HG03378 (cell line): ENCODE results near the gene ARHGEF25.
A peak's percentile ranks its signal among the peaks of the same experiment; 100 is the strongest.
"Not testable (repeated sequence)": the region's sequence is repeated elsewhere in the genome, so short reads cannot be mapped to it uniquely, and the experiment has no call there.

Source experiments
- ATAC-seq: cut with Tn5 transposase; IDR thresholded peaks from one replicate; pipeline ENCODE4 v1.9.1; 2021; ENCODE audit warnings: mild to moderate bottlenecking, moderate library complexity; ENCODE audit not compliant: unreplicated experiment

ARHGEF25 gene

GRCh38 chr12:57584690-57585089 is 26.5 kb upstream of the ARHGEF25 start:
- no peak for ATAC-seq

- no peak for ATAC-seq
These were observed 26.1 kb upstream of the ARHGEF25 start for GRCh38 chr12:57585156-57585555.

DNA sequence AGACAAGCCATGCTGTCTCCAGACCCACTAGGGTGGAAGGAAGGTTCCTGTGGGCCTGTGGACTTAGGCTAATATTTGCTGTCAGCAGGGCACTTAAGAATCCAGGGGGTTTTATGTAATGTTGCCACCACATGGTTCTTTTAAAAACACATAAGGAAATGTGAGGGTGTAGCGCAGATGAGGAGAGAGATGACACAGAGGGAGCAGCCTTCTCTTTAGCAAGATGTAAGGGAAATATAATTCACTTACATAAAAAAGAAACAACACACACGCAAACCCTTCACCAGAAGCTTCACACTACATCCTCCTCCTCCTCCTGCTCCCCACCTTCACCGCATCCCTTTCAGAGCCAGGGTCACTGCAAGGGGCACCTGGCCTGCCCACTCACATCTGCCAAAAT is 25.1 kb upstream of the ARHGEF25 start:
- no peak for ATAC-seq

- no peak for ATAC-seq
These were observed 24.3 kb upstream of the ARHGEF25 start for GRCh38 chr12:57586832-57587429.

GRCh38 chr12:57588951-57589610 is 22.2 kb upstream of the ARHGEF25 start:
- ATAC-seq = not testable (repeated sequence)

GRCh38 chr12:57590479-57590863 is 20.8 kb upstream of the ARHGEF25 start:
- ATAC-seq = peak; percentile 10

- ATAC-seq = peak; percentile 65
These were observed 20.1 kb upstream of the ARHGEF25 start, which contains the start of gene PIP4K2C for GRCh38 chr12:57590864-57591781. PIP4K2C (plus strand) TSS chr12:57591192; CDS start chr12:57591290, 98 bp downstream.

DNA sequence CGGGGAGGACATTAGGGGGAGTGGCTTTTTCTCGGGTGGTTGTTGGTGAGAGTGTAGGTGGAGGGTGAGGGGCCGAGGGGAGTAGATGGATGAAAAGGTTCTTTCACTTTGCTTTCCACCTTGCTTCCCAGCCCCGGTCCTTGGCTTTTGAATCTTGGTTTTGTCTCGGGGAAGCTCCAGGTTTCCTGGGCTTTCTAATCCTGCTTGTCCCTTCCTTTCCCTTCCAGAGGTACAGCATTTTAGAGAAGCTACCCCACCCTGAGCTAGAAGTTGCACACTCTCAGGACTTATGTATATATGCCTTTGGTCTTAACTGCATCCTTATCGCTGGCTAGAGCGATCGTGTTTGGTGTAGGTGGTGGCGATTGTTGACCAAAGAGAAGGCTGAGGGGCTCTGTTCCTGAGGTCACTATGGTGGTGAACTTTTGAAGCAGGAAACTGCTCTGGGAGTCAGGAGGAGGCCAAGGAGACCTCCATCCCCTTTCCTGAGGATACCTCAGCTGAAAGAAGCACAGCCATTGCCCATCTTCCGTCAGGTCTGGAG is 19.4 kb upstream of the ARHGEF25 start:
- no peak for ATAC-seq

- no peak for ATAC-seq
These were observed 18.6 kb upstream of the ARHGEF25 start for GRCh38 chr12:57592551-57593165.

- ATAC-seq = no peak
These were observed 18.0 kb upstream of the ARHGEF25 start for GRCh38 chr12:57593187-57593586.

DNA sequence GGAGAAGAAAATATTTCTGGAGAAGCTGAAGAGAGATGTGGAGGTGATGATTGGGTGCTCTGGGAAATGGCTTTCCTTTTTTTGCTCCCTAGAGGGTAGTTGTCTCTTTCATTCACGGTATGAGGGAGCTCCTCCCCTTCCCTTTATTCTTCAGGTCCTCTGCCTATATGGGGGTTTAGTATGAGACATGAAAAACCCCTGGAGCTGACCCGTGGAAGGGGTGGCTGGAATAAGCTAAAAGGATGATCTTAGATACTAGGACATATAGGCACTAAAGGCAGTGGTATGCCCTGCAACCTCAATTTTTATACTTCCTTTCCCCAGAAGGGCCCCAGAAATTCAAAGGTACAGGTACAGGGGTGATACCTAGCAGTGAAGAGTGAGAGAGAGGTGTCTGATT is 10.8 kb upstream of the ARHGEF25 start:
- ATAC-seq = no peak

- ATAC-seq = no peak
These were observed 8.7 kb upstream of the ARHGEF25 start for GRCh38 chr12:57602544-57602943.

GRCh38 chr12:57603324-57603723 is 7.9 kb upstream of the ARHGEF25 start:
- no peak for ATAC-seq

GRCh38 chr12:57603815-57604453 is 7.3 kb upstream of the ARHGEF25 start:
- ATAC-seq = no peak

DNA sequence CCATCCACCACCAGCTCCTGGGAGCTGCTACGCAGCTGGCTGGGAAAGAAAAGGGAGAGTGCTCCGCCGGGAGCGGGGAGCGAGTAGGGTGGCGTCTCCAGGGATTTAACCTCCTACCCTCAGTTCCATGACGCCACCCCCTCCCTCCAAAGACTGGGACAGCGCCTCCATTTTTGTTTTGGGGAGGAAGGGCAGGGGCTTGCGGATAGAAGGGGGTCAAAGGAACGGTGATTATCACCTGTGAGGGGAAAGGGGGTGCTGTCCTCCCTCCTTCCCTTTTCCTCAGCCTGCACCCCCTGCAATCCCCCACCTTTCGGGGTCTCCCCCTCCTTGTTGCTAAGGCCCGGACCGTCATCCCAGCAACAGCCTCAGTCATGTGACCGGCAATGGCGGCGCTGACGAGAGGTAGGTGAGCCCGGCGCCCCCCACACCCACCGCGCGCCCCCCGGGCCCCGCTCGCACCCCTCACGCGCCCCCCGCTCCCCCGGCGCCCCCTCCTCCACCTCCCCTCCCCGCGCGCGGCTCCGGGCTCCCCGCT is 6.7 kb upstream of the ARHGEF25 start, which contains the start of gene DTX3:
Gene DTX3, plus strand, starts transcription at position 371 of the 538 bp plus-strand sequence. CDS start 1,694 bp downstream, outside the sequence.
- no peak for ATAC-seq

- ATAC-seq = no peak
These were observed 6.0 kb upstream of the ARHGEF25 start for GRCh38 chr12:57604992-57605810.

DNA sequence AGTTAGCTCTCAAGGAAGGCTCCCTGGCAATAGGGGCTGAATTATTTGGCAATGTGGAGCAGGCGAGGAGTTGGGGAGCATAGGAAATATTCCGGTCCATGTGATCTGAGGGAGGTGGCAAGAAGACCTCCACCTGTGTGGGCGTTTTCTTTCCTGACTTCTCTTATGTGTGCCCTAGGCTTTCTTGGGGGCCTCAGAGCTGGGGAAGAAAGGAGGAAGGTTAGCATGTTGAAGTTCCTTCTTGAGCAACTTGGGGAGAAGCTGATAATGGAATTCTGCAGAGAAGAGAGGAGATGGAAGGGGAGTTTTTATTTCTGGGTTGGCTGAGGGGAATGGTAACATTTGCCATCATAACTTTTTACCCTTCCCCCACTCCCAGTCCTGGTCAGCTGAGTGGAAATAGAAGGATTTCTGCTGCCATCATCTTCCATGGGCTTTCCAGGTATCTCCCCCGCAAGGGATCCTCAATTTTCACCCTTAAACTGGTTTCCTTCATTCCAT is 5.4 kb upstream of the ARHGEF25 start:
- ATAC-seq = no peak

DNA sequence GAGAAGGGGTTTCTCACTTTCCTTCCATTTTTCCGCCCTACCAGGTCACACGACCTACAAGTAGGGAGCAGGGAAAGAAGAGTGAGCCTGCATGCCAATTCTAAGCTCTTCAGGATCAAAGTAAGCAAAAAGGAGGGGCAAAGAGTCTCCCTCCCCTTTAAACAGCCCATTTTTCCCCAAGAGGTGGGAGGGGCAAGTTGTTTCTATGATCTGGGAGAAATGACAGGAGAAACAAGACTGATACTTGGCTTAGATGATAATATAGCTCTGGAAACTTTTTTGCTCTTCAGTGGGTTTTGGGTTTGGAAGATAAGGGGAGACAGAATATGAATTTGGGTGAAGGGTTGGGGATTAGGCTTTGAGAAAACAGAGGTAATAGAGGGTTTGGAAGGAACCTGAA is 4.8 kb upstream of the ARHGEF25 start:
- no peak for ATAC-seq

DNA sequence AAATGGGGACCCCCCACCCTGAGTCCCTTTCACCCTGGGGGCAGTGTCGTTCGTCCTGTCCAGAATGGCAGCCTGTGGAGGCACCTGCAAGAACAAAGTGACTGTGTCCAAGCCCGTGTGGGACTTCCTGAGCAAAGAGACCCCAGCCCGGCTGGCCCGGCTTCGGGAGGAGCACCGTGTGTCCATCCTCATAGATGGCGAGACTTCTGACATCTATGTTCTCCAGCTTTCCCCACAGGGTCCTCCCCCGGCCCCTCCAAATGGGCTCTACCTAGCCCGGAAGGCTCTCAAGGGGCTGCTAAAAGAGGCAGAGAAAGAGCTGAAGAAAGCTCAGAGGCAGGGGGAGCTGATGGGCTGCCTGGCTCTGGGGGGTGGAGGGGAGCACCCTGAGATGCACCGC is 4.4 kb upstream of the ARHGEF25 start:
- ATAC-seq = no peak
